ENCODE measurements around the gene NR2F2.

The NR2F2 gene

DNA sequence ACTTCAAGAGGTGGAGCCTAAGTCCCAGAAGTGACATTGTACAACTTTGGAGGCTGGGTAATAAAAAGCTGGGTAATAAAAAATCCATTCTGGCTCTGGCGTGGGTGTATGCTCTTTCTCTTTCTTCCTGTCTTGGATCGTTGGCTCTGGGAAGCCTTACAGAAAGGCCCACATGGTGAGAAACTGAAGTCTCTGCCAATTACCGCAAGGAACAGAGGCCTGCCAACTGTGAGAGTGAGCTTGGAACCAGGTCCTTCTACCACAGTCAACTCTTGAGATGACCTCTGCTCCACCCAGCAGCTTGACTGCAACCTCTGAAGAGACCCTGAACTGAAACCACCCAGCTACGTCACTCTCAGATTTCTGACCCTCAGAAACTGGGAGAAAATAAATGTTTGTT lies 51.0 kb downstream of the NR2F2 start:
- TF ChIP-seq POLR2A (IDR thresholded peaks at IDR 0.05; ENCODE audit: low read length) (no peak), GATA1 (IDR thresholded peaks at IDR 0.05; ENCODE audit: low read depth, low read length) (no peak)
- DNase-seq, result no peak

DNA sequence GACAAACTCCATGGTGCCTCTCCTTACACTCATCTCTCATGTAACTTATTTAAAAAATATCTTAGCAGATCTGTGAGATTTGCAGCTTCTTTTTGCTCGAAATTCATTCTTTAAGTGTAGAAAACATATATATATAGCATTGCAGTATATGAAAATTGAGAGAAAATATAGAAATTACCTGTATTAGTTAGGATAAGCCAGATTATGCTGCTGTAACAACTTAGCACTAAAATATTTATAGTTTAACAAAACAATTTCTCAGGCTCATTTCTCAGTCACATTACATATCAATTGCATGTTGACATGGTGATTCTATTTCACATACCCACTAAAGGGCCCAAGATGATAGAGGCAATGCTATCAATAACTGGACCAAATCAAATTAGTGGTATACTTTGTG lies 54.7 kb downstream of the NR2F2 start:
- TF ChIP-seq GATA1 (IDR thresholded peaks at IDR 0.05; ENCODE audit: low read depth, low read length) (no peak), POLR2A (IDR thresholded peaks at IDR 0.05; ENCODE audit: low read length) (no peak)

DNA sequence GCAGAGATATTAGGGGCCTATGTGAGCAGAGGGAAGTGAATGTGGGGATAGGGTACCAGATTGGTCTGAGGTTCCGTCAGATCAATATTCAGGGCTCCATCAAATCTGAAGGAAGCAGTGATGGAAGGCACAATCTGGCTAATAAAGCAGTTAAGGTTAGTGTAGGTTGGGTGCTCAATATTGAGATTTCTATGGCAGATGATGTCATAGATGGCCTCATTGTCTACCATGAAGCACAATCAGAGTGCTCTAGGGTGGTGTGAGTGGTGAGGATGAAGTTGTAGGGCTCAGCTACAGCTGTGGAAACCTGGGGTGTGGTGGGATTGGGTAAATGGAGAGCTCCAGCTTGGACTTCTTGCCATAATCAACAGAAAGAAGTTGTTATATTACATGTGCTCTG lies 58.2 kb downstream of the NR2F2 start:
- DNase-seq, result no peak
- no peak for TF ChIP-seq POLR2A (IDR thresholded peaks at IDR 0.05; ENCODE audit: low read length)
- TF ChIP-seq GATA1 (IDR thresholded peaks at IDR 0.05; ENCODE audit: low read depth, low read length), result no peak

More for the DNA sequence above, 54.7 kb downstream of the NR2F2 start:
- DNase-seq, result no peak
